SK-N-SH treated with all-trans-retinoic acid at 6 μM for 48 hours (cell line): ENCODE results near the gene NFATC3.

Experiments
- ATAC-seq: fragments of 200-7000 bp; cut with Tn5 transposase; 3 replicates; pipeline ENCODE4 v1.9.1; 2020; ENCODE audit warnings: mild to moderate bottlenecking, moderate library complexity
- ARNTL ChIP-seq: fragments of 450-650 bp; formaldehyde crosslinking; IDR thresholded peaks from 2 replicates; pipeline ENCODE4 v1.5.0; 2020; ENCODE audit warnings: low read depth, mild to moderate bottlenecking, moderate library complexity, borderline replicate concordance
- BACH2 ChIP-seq: fragments of 250-450 bp; sonication (Bioruptor Pico); IDR thresholded peaks from 2 replicates; pipeline ENCODE4 v1.9.0; 2021; ENCODE audit warnings: mild to moderate bottlenecking, borderline replicate concordance
- CSDC2 ChIP-seq: fragments of 250-450 bp; sonication (Bioruptor Pico); IDR thresholded peaks from 2 replicates; pipeline ENCODE4 v1.5.0; 2020; ENCODE audit warnings: mild to moderate bottlenecking, moderate library complexity
- ESRRG ChIP-seq: fragments of 250-450 bp; sonication (Bioruptor Pico); IDR thresholded peaks from 2 replicates; pipeline ENCODE4 v1.6.1; 2021; ENCODE audit warnings: mild to moderate bottlenecking
- GLIS3 ChIP-seq: fragments of 250-450 bp; sonication (Bioruptor Pico); IDR thresholded peaks from 2 replicates; pipeline ENCODE4 v1.5.0; 2020; ENCODE audit warnings: mild to moderate bottlenecking, moderate library complexity
- ISL1 ChIP-seq: fragments of 250-450 bp; sonication (Bioruptor Pico); IDR thresholded peaks from 2 replicates; pipeline ENCODE4 v2.1.2; 2022; ENCODE audit warnings: mild to moderate bottlenecking, moderate library complexity
- OSR1 ChIP-seq: fragments of 250-450 bp; sonication (Bioruptor Pico); IDR thresholded peaks from 2 replicates; pipeline ENCODE4 v1.8.0; 2022; ENCODE audit warnings: moderate library complexity, mild to moderate bottlenecking, inconsistent platforms
- PPARA ChIP-seq: fragments of 250-450 bp; sonication (Bioruptor Pico); IDR thresholded peaks from 2 replicates; pipeline ENCODE4 v1.5.0; 2020; ENCODE audit warnings: mild to moderate bottlenecking, borderline replicate concordance
- RARB ChIP-seq: fragments of 250-450 bp; sonication (Bioruptor Pico); IDR thresholded peaks from 2 replicates; pipeline ENCODE4 v1.8.0; 2021; ENCODE audit warnings: mild to moderate bottlenecking, moderate library complexity
- SNAI2 ChIP-seq: fragments of 250-450 bp; sonication (Bioruptor Pico); IDR thresholded peaks from 2 replicates; pipeline ENCODE4 v1.5.0; 2020; ENCODE audit warnings: mild to moderate bottlenecking, moderate library complexity
- TCF4 ChIP-seq: fragments of 250-450 bp; sonication (Bioruptor Pico); IDR thresholded peaks from 2 replicates; pipeline ENCODE4 v1.8.0; 2021; ENCODE audit warnings: mild to moderate bottlenecking, moderate library complexity, borderline replicate concordance
- TOX ChIP-seq: fragments of 250-450 bp; sonication (Bioruptor Pico); IDR thresholded peaks from 2 replicates; pipeline ENCODE4 v1.8.0; 2021; ENCODE audit warnings: mild to moderate bottlenecking, moderate library complexity, borderline replicate concordance
- ZC3H10 ChIP-seq: fragments of 250-450 bp; sonication (Bioruptor Pico); IDR thresholded peaks from 2 replicates; pipeline ENCODE4 v1.5.1; 2021; ENCODE audit warnings: mild to moderate bottlenecking, moderate library complexity
- ZFP3 ChIP-seq: fragments of 250-450 bp; sonication (Bioruptor Pico); IDR thresholded peaks from 2 replicates; pipeline ENCODE4 v1.5.0; 2020; ENCODE audit warnings: mild to moderate bottlenecking, moderate library complexity
- ZFP30 ChIP-seq: fragments of 450-650 bp; formaldehyde crosslinking; IDR thresholded peaks from 2 replicates; pipeline ENCODE4 v1.5.0; 2022; ENCODE audit warnings: mild to moderate bottlenecking, moderate library complexity
- ZNF565 ChIP-seq: fragments of 450-650 bp; formaldehyde crosslinking; conservative IDR thresholded peaks from 2 replicates; pipeline ENCODE4 v1.5.0; 2020; ENCODE audit warnings: low read depth, mild to moderate bottlenecking, moderate library complexity
- ZNF70 ChIP-seq: fragments of 450-650 bp; formaldehyde crosslinking; IDR thresholded peaks from 2 replicates; pipeline ENCODE4 v1.5.0; 2020; ENCODE audit warnings: mild to moderate bottlenecking, moderate library complexity
- ZNF8 ChIP-seq: fragments of 450-650 bp; formaldehyde crosslinking; IDR thresholded peaks from 2 replicates; pipeline ENCODE4 v1.5.0; 2020; ENCODE audit warnings: mild to moderate bottlenecking, moderate library complexity
- TF ChIP-seq, protein P1 (sequence below): fragments of 250-450 bp; sonication (Bioruptor Pico); IDR thresholded peaks from 2 replicates; pipeline ENCODE4 v1.5.0; 2020; ENCODE audit warnings: mild to moderate bottlenecking, moderate library complexity
- TF ChIP-seq, protein P2 (sequence below): fragments of 250-450 bp; sonication (Bioruptor Pico); IDR thresholded peaks from 2 replicates; pipeline ENCODE4 v1.5.1; 2021; ENCODE audit warnings: mild to moderate bottlenecking, moderate library complexity
- TF ChIP-seq, protein P3 (sequence below): fragments of 250-450 bp; sonication (Bioruptor Pico); IDR thresholded peaks from 2 replicates; pipeline ENCODE4 v1.5.1; 2020; ENCODE audit warnings: low read depth, mild to moderate bottlenecking, moderate library complexity
- TF ChIP-seq, protein P4 (sequence below): fragments of 250-450 bp; sonication (Bioruptor Pico); IDR thresholded peaks from 2 replicates; pipeline ENCODE4 v1.8.0; 2021; ENCODE audit warnings: low read depth, mild to moderate bottlenecking, moderate library complexity, borderline replicate concordance

Gene NFATC3

DNA sequence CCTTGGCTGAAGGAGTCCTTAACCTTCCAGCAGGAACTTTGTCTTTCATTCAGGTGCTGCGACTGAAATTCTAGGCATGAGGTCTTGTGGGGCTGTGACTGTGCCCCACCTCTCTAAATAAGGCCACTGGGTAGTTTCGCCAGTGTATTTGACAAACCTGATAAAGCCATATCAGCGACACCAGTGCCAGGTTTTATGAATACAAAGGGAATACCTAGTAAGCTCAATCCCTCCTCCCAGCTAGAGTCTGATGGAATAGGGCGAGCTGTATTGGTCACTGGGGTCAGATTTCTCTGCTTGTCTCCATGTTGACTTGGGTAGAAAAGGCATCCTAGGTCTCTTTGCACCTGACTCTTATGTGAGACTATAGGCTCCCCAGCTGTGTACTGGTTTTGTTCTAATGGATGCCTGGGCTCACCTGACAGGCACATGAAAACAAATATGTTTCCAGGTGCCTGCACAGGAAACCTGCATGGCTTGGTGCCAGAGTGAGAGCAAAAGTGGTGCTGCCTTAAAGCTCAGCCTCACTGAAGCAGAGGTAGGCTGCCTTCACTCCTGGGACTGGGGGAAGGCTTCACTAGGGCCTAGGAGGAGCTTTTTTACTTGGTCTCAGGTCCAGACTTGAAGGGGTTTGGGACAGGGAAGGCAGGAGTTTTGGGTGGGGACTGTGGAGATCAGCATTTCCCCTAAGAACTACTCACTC, 187.5 kb downstream of the NFATC3 start:
- ATAC-seq: no peak
- TF ChIP-seq, protein P1, sequence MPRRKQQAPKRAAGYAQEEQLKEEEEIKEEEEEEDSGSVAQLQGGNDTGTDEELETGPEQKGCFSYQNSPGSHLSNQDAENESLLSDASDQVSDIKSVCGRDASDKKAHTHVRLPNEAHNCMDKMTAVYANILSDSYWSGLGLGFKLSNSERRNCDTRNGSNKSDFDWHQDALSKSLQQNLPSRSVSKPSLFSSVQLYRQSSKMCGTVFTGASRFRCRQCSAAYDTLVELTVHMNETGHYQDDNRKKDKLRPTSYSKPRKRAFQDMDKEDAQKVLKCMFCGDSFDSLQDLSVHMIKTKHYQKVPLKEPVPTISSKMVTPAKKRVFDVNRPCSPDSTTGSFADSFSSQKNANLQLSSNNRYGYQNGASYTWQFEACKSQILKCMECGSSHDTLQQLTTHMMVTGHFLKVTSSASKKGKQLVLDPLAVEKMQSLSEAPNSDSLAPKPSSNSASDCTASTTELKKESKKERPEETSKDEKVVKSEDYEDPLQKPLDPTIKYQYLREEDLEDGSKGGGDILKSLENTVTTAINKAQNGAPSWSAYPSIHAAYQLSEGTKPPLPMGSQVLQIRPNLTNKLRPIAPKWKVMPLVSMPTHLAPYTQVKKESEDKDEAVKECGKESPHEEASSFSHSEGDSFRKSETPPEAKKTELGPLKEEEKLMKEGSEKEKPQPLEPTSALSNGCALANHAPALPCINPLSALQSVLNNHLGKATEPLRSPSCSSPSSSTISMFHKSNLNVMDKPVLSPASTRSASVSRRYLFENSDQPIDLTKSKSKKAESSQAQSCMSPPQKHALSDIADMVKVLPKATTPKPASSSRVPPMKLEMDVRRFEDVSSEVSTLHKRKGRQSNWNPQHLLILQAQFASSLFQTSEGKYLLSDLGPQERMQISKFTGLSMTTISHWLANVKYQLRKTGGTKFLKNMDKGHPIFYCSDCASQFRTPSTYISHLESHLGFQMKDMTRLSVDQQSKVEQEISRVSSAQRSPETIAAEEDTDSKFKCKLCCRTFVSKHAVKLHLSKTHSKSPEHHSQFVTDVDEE: no peak
- TF ChIP-seq ARNTL (CRISPR knock-in tag) (no peak), GLIS3 (CRISPR knock-in tag) (no peak), ZFP30 (CRISPR knock-in tag) (no peak), TOX (CRISPR knock-in tag) (no peak), ESRRG (no peak), BACH2 (no peak), RARB (CRISPR knock-in tag) (no peak), ZFP3 (CRISPR knock-in tag) (no peak), SNAI2 (CRISPR knock-in tag) (no peak), OSR1 (CRISPR knock-in tag) (no peak), ZC3H10 (CRISPR knock-in tag) (no peak)

DNA sequence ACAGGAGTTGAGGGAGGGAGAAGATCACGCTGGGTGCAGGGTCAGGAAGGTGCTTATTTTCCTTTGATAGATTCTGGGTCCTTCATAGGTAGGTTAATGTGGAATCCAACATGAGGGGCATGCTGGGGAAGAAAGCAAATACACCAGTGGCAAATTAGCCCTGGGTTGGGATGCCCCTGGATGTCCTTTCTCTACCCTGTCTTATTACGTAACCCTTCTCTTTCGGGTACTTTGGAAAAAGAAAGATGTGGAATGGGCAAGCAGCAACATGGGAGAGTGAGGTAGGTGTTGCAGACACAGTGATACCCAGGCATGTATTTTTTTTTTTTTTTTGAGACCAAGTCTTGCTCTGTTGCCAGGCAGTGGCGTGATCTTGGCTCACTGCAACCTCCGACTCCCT, 188.3 kb downstream of the NFATC3 start:
- no peak for TF ChIP-seq ZFP30 (CRISPR knock-in tag)
- no peak for TF ChIP-seq BACH2
- no peak for TF ChIP-seq TCF4
- TF ChIP-seq TOX (CRISPR knock-in tag): no peak
- TF ChIP-seq ARNTL (CRISPR knock-in tag): no peak
- TF ChIP-seq, protein P2, sequence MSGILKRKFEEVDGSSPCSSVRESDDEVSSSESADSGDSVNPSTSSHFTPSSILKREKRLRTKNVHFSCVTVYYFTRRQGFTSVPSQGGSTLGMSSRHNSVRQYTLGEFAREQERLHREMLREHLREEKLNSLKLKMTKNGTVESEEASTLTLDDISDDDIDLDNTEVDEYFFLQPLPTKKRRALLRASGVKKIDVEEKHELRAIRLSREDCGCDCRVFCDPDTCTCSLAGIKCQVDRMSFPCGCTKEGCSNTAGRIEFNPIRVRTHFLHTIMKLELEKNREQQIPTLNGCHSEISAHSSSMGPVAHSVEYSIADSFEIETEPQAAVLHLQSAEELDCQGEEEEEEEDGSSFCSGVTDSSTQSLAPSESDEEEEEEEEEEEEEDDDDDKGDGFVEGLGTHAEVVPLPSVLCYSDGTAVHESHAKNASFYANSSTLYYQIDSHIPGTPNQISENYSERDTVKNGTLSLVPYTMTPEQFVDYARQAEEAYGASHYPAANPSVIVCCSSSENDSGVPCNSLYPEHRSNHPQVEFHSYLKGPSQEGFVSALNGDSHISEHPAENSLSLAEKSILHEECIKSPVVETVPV (CRISPR knock-in tag): no peak
- TF ChIP-seq ZFP3 (CRISPR knock-in tag): no peak
- no peak for TF ChIP-seq ZC3H10 (CRISPR knock-in tag)
- TF ChIP-seq ZNF565: no peak
- TF ChIP-seq, protein P3, sequence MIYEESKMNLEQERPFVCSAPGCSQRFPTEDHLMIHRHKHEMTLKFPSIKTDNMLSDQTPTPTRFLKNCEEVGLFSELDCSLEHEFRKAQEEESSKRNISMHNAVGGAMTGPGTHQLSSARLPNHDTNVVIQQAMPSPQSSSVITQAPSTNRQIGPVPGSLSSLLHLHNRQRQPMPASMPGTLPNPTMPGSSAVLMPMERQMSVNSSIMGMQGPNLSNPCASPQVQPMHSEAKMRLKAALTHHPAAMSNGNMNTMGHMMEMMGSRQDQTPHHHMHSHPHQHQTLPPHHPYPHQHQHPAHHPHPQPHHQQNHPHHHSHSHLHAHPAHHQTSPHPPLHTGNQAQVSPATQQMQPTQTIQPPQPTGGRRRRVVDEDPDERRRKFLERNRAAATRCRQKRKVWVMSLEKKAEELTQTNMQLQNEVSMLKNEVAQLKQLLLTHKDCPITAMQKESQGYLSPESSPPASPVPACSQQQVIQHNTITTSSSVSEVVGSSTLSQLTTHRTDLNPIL: no peak
- TF ChIP-seq ZNF8 (CRISPR knock-in tag): no peak
- no peak for TF ChIP-seq ESRRG
- TF ChIP-seq CSDC2 (CRISPR knock-in tag): no peak
- TF ChIP-seq GLIS3 (CRISPR knock-in tag): no peak
- no peak for TF ChIP-seq ZNF70 (CRISPR knock-in tag)
- no peak for TF ChIP-seq PPARA (CRISPR knock-in tag)
- TF ChIP-seq RARB (CRISPR knock-in tag): no peak
- no peak for TF ChIP-seq OSR1 (CRISPR knock-in tag)
- no peak for ATAC-seq

DNA sequence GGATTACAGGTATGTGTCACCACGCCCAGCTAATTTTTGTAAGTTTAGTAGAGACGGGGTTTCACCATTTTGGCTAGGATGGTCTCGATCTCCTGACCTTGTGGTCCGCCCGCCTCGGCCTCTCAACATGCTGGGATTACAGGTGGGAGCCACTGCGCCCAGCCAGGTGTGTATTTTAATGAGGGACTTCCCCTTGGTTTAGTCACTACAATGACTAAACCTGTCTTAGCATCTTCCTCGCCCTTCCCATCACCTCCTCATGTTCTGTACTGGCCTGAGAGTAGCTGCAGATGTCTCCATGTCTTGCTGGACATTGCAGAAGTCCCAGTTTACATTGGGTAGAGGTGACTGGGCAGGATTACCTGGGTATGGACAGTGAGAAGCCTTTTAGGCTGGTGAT, 188.7 kb downstream of the NFATC3 start:
- no peak for ATAC-seq
- TF ChIP-seq ZNF8 (CRISPR knock-in tag) (no peak), OSR1 (CRISPR knock-in tag) (no peak), GLIS3 (CRISPR knock-in tag) (no peak), PPARA (CRISPR knock-in tag) (no peak), ZNF565 (no peak), RARB (CRISPR knock-in tag) (no peak), CSDC2 (CRISPR knock-in tag) (no peak), BACH2 (no peak), ESRRG (no peak), ISL1 (CRISPR knock-in tag) (no peak), ZC3H10 (CRISPR knock-in tag) (no peak), ZFP3 (CRISPR knock-in tag) (no peak)
- TF ChIP-seq, protein P3: no peak
- TF ChIP-seq, protein P4, sequence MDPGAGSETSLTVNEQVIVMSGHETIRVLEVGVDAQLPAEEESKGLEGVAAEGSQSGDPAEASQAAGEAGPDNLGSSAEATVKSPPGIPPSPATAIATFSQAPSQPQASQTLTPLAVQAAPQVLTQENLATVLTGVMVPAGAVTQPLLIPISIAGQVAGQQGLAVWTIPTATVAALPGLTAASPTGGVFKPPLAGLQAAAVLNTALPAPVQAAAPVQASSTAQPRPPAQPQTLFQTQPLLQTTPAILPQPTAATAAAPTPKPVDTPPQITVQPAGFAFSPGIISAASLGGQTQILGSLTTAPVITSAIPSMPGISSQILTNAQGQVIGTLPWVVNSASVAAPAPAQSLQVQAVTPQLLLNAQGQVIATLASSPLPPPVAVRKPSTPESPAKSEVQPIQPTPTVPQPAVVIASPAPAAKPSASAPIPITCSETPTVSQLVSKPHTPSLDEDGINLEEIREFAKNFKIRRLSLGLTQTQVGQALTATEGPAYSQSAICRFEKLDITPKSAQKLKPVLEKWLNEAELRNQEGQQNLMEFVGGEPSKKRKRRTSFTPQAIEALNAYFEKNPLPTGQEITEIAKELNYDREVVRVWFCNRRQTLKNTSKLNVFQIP (CRISPR knock-in tag): no peak
- TF ChIP-seq, protein P2 (CRISPR knock-in tag): no peak
- TF ChIP-seq, protein P1: no peak
